Right kidney (tissue), 1 donor: ENCODE measurements around the gene HRH3.

ENCODE experiments used
- DNase-seq: peaks from one replicate; pipeline ENCODE4 v3.0.0-alpha.2; 2016

Gene HRH3

GRCh38 chr20:62243906-62244515, 23.9 kb upstream of the HRH3 start:
- no peak for DNase-seq

- DNase-seq, result no peak
Measured at GRCh38 chr20:62243106-62243505, 23.0 kb upstream of the HRH3 start.

- DNase-seq, result no peak
Measured at GRCh38 chr20:62242176-62242575, 22.1 kb upstream of the HRH3 start.

- DNase-seq, result no peak
Measured at GRCh38 chr20:62241506-62241905, 21.4 kb upstream of the HRH3 start.

- no peak for DNase-seq
Measured at GRCh38 chr20:62240020-62240685, 20.1 kb upstream of the HRH3 start.

GRCh38 chr20:62239278-62239879, 19.3 kb upstream of the HRH3 start:
- DNase-seq, result no peak

GRCh38 chr20:62238569-62239277, 18.6 kb upstream of the HRH3 start:
- DNase-seq, result peak; percentile 43

- DNase-seq, result peak; percentile 99
Measured at GRCh38 chr20:62237801-62238568, 17.9 kb upstream of the HRH3 start, which contains the start of gene OSBPL2. OSBPL2 (plus strand) TSS chr20:62238521; CDS start chr20:62256185, 17,664 bp downstream.

GRCh38 chr20:62237514-62237800, 17.4 kb upstream of the HRH3 start:
- no peak for DNase-seq

GRCh38 chr20:62236766-62237513, 16.9 kb upstream of the HRH3 start:
- DNase-seq, result no peak

- no peak for DNase-seq
Measured at GRCh38 chr20:62236200-62236599, 16.1 kb upstream of the HRH3 start.

GRCh38 chr20:62235777-62236157, 15.7 kb upstream of the HRH3 start:
- DNase-seq, result no peak

GRCh38 chr20:62235001-62235776, 15.1 kb upstream of the HRH3 start:
- DNase-seq, result no peak

- DNase-seq, result no peak
Measured at GRCh38 chr20:62234339-62234738, 14.3 kb upstream of the HRH3 start.

GRCh38 chr20:62233684-62234083, 13.6 kb upstream of the HRH3 start:
- DNase-seq, result no peak

GRCh38 chr20:62232770-62233645, 12.9 kb upstream of the HRH3 start:
- DNase-seq, result no peak

- DNase-seq, result no peak
Measured at GRCh38 chr20:62232194-62232593, 12.1 kb upstream of the HRH3 start.

- DNase-seq, result no peak
Measured at GRCh38 chr20:62231292-62231691, 11.2 kb upstream of the HRH3 start.

GRCh38 chr20:62230696-62231095, 10.6 kb upstream of the HRH3 start:
- DNase-seq, result no peak

GRCh38 chr20:62230276-62230675, 10.2 kb upstream of the HRH3 start:
- DNase-seq, result no peak
